ENCODE data around the gene ROBO1.

GRCh38 chr3:78644847-78645246 lies 1123.0 kb downstream of the ROBO1 start:
- TF ChIP-seq CTCF (IDR thresholded peaks at IDR 0.05; ENCODE audit: insufficient read depth, low read depth, low read length): no peak
- TF ChIP-seq EZH2 (IDR thresholded peaks at IDR 0.05; ENCODE audit: insufficient read depth, low read length): no peak
